Activated naive CD4-positive, alpha-beta T cell treated with anti-CD3 and anti-CD28 coated beads for 36 hours (primary cell): ENCODE data around the gene SPSB1. TPM values are rescaled to one million over a fixed set of nuclear protein-coding genes. Genes with fewer than 3 reads are reported as not detected.
A peak's percentile ranks its signal among the peaks of the same experiment; 100 is the strongest.

Source experiments
- CTCF ChIA-PET: fragments of 350-600 bp; sonication (Branson Sonifier 250); formaldehyde crosslinking; loops from one replicate; lab custom pipeline; 2021; ENCODE audit warnings: antibody characterized with exemption; lab: Charles Lee
- DNase-seq: peaks from one replicate; pipeline ENCODE4 v3.0.0-alpha.2; 2020
- H3K27ac Mint-ChIP-seq: one replicate; pipeline ENCODE4 v1.8.0; 2021; ENCODE audit warnings: mild to moderate bottlenecking, mixed read lengths
- H3K27me3 Mint-ChIP-seq: one replicate; pipeline ENCODE4 v1.8.0; 2021; ENCODE audit warnings: low read depth, mixed read lengths
- H3K36me3 Mint-ChIP-seq: one replicate; pipeline ENCODE4 v1.8.0; 2021; ENCODE audit warnings: low read depth, mixed read lengths
- H3K4me1 Mint-ChIP-seq: one replicate; pipeline ENCODE4 v1.8.0; 2021; ENCODE audit warnings: low read depth, mixed read lengths
- H3K4me3 Mint-ChIP-seq: one replicate; pipeline ENCODE4 v1.8.0; 2021; ENCODE audit warnings: mild to moderate bottlenecking, moderate library complexity, mixed read lengths
- H3K9me3 Mint-ChIP-seq: one replicate; pipeline ENCODE4 v1.8.0; 2021; ENCODE audit warnings: mixed read lengths
- intact Hi-C: fragments of 100-400 bp; cut with micrococcal nuclease; formaldehyde crosslinking; loops from one replicate; pipeline ENCODE4 v1.15.1; 2023
- total RNA-seq, 2 experiments: library from RNA; stranded (reverse); gene quantifications; one replicate each; pipeline ENCODE4 v1.2.3, GENCODE V29; 2021

SPSB1 gene
- total RNA-seq, 2 experiments from 2014 or later = 4.8 to 5.0 TPM

GRCh38 chr1:9402717-9403225, 110.1 kb downstream of the SPSB1 start:
- intact Hi-C loops = no loop called here
- Mint-ChIP-seq H3K27ac (no peak overlapping the region), H3K4me3 (no peak overlapping the region), H3K9me3 (no peaks in the 10 kb centered on the region), H3K27me3 (no peaks in the 10 kb centered on the region), H3K4me1 (peaks cover 19% of the 10 kb centered on the region), H3K36me3 (no peaks in the 10 kb centered on the region)
- no peak for DNase-seq
- CTCF ChIA-PET = no interaction called here

- H3K27me3 Mint-ChIP-seq = no peaks in the 10 kb centered on the region
- peaks cover 17% of the 10 kb centered on the region for H3K4me1 Mint-ChIP-seq
- DNase-seq = no peak
- H3K9me3 Mint-ChIP-seq = no peaks in the 10 kb centered on the region
- intact Hi-C loops = no loop called here
- CTCF ChIA-PET = interaction anchor here (1.0 kb wide), 1 partner anchor 9 kb away, joined by 3 read pairs; no protein-coding TSS in a partner anchor
- no peaks in the 10 kb centered on the region for H3K36me3 Mint-ChIP-seq
- no peak overlapping the region for H3K4me3 Mint-ChIP-seq
- no peak overlapping the region for H3K27ac Mint-ChIP-seq
These were observed 111.6 kb downstream of the SPSB1 start for GRCh38 chr1:9404117-9404914.

- peaks cover 10% of the 10 kb centered on the region for H3K4me1 Mint-ChIP-seq
- intact Hi-C loops = no loop called here
- no peaks in the 10 kb centered on the region for H3K27me3 Mint-ChIP-seq
- CTCF ChIA-PET = interaction anchor here (0.6 kb wide), 1 partner anchor 16 kb away, joined by 3 read pairs; no protein-coding TSS in a partner anchor
- DNase-seq = no peak
- H3K9me3 Mint-ChIP-seq = no peaks in the 10 kb centered on the region
- H3K27ac Mint-ChIP-seq = no peak overlapping the region
- no peak overlapping the region for H3K4me3 Mint-ChIP-seq
- H3K36me3 Mint-ChIP-seq = no peaks in the 10 kb centered on the region
These were observed 113.4 kb downstream of the SPSB1 start for GRCh38 chr1:9406111-9406510.

GRCh38 chr1:9410737-9411297, 118.1 kb downstream of the SPSB1 start:
- CTCF ChIA-PET = no interaction called here
- no peaks in the 10 kb centered on the region for H3K9me3 Mint-ChIP-seq
- intact Hi-C loops = loop anchor here (5.0 kb wide), 1 partner anchor 119 kb away; the partner anchor contains the start of gene SPSB1
- peak overlapping the region; percentile 1 for H3K27ac Mint-ChIP-seq
- H3K27me3 Mint-ChIP-seq = no peaks in the 10 kb centered on the region
- DNase-seq = peak; percentile 16
- no peak overlapping the region for H3K4me3 Mint-ChIP-seq
- H3K36me3 Mint-ChIP-seq = no peaks in the 10 kb centered on the region
- peaks cover 33% of the 10 kb centered on the region for H3K4me1 Mint-ChIP-seq

GRCh38 chr1:9413071-9413876, 120.6 kb downstream of the SPSB1 start:
- intact Hi-C loops = loop anchor here (1.0 to 5.0 kb wide), 3 partner anchors 13 to 121 kb away; partner anchors contain the start of gene SPSB1
- no peak overlapping the region for H3K4me3 Mint-ChIP-seq
- H3K27ac Mint-ChIP-seq = no peak overlapping the region
- CTCF ChIA-PET = interaction anchor here (0.9 to 2.5 kb wide), 4 partner anchors 13 to 123 kb away, joined by 3 to 15 read pairs (median 4); no protein-coding TSS in a partner anchor
- no peaks in the 10 kb centered on the region for H3K9me3 Mint-ChIP-seq
- H3K27me3 Mint-ChIP-seq = no peaks in the 10 kb centered on the region
- H3K36me3 Mint-ChIP-seq = no peaks in the 10 kb centered on the region
- H3K4me1 Mint-ChIP-seq = peaks cover 46% of the 10 kb centered on the region
- DNase-seq = peak; percentile 89

- Mint-ChIP-seq H3K4me3 (no peak overlapping the region), H3K27ac (no peak overlapping the region), H3K9me3 (no peaks in the 10 kb centered on the region), H3K27me3 (no peaks in the 10 kb centered on the region), H3K4me1 (peaks cover 46% of the 10 kb centered on the region), H3K36me3 (no peaks in the 10 kb centered on the region)
- intact Hi-C loops = loop anchor here (1.0 to 5.0 kb wide), 3 partner anchors 12 to 122 kb away; partner anchors contain the start of gene SPSB1
- CTCF ChIA-PET = interaction anchor here (0.9 to 2.5 kb wide), 3 partner anchors 13 to 124 kb away, joined by 3 to 15 read pairs (median 5); no protein-coding TSS in a partner anchor
- DNase-seq = no peak
These were observed 121.2 kb downstream of the SPSB1 start for GRCh38 chr1:9413877-9414213.

- Mint-ChIP-seq H3K9me3 (no peaks in the 10 kb centered on the region), H3K36me3 (no peaks in the 10 kb centered on the region), H3K27ac (no peak overlapping the region), H3K27me3 (no peaks in the 10 kb centered on the region), H3K4me1 (peaks cover 51% of the 10 kb centered on the region), H3K4me3 (no peak overlapping the region)
- DNase-seq = no peak
- intact Hi-C loops = no loop called here
- CTCF ChIA-PET = no interaction called here
These were observed 123.8 kb downstream of the SPSB1 start for GRCh38 chr1:9416506-9416905.

- CTCF ChIA-PET = no interaction called here
- no peak for DNase-seq
- no peak overlapping the region for H3K4me3 Mint-ChIP-seq
- no peaks in the 10 kb centered on the region for H3K9me3 Mint-ChIP-seq
- intact Hi-C loops = no loop called here
- no peak overlapping the region for H3K27ac Mint-ChIP-seq
- no peaks in the 10 kb centered on the region for H3K36me3 Mint-ChIP-seq
- no peaks in the 10 kb centered on the region for H3K27me3 Mint-ChIP-seq
- H3K4me1 Mint-ChIP-seq = peaks cover 48% of the 10 kb centered on the region
These were observed 124.3 kb downstream of the SPSB1 start for GRCh38 chr1:9416918-9417500.

- Mint-ChIP-seq H3K4me1 (peaks cover 44% of the 10 kb centered on the region), H3K36me3 (no peaks in the 10 kb centered on the region), H3K27ac (no peak overlapping the region), H3K27me3 (no peaks in the 10 kb centered on the region), H3K9me3 (no peaks in the 10 kb centered on the region), H3K4me3 (no peak overlapping the region)
- peak; percentile 69 for DNase-seq
- intact Hi-C loops = no loop called here
- CTCF ChIA-PET = no interaction called here
These were observed 125.0 kb downstream of the SPSB1 start for GRCh38 chr1:9417695-9418094.

- H3K27ac Mint-ChIP-seq = peak overlapping the region; percentile 46
- no peaks in the 10 kb centered on the region for H3K27me3 Mint-ChIP-seq
- no peak for DNase-seq
- H3K4me1 Mint-ChIP-seq = peaks cover 33% of the 10 kb centered on the region
- H3K4me3 Mint-ChIP-seq = no peak overlapping the region
- intact Hi-C loops = no loop called here
- no peaks in the 10 kb centered on the region for H3K36me3 Mint-ChIP-seq
- CTCF ChIA-PET = interaction anchor here (0.9 kb wide), 1 partner anchor 127 kb away, joined by 3 read pairs; no protein-coding TSS in a partner anchor
- no peaks in the 10 kb centered on the region for H3K9me3 Mint-ChIP-seq
These were observed 126.2 kb downstream of the SPSB1 start for GRCh38 chr1:9418851-9419250.
